Measurements from ENCODE around the gene RABGEF1. TPM values are rescaled to one million over a fixed set of nuclear protein-coding genes. Genes with fewer than 3 reads are reported as not detected.
"Not testable (repeated sequence)": the region's sequence is repeated elsewhere in the genome, so short reads cannot be mapped to it uniquely, and the experiment has no call there.

Gene RABGEF1
- total and polyA plus RNA-seq, 12 donors = 7.2 to 23.4 (median 16.6) TPM

- intact Hi-C loops (cut with DNase I) = no loop called here
- WGBS, 2 donors = 61 to 75% methylated on average over 6 of the region's 6 CpGs
Observed at GRCh38 chr7:66757939-66758338, 17.4 kb downstream of the RABGEF1 start.

DNA sequence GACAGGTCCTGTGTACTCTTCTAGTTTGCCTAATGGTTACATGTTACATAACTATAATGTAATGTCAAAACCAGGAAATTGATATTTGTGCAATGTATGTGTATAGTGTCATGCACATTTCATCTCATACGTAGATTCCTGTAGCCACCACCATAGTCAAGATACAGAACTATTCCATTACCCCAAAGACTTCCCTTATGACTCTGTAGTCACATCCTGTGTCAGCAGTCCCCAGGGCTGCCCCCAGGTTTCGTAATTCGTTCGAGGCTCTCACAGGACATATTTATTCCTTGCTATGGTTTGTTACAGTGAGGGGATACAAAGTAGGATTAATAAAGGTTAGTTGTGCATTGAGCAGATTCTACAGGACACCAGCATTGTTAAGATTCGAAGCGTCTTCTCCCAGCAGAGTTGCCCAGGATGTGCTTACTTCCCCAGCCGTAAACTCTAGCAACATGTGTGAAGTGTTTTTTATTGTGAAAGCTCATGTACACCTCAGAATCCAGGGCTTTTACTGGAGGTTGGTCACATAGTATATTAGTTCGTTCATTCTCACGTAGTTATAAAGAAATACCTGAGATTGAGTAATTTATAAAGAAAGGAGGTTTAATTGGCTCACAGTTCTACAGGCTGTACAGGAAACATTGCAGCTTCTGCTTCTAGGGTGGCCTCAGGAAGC lies 18.6 kb downstream of the RABGEF1 start:
- no peak for DNase-seq

More at GRCh38 chr7:66757939-66758338, 17.4 kb downstream of the RABGEF1 start:
- ATAC-seq = no peak
- Histone ChIP-seq H3K27ac (peak overlapping the region in 3 of 10 donors; percentile 21 to 82 (median 45)), H3K4me3 (no peak overlapping the region), H3K9me3 (no peaks in the 10 kb centered on the region), H3K4me1 (peaks cover 0 to 31% (median 17%) of the 10 kb centered on the region in 9 donors), H3K27me3 (no peaks in the 10 kb centered on the region), H3K36me3 (no peaks in the 10 kb centered on the region)
- DNase-seq = no peak
- TF ChIP-seq, protein P1, sequence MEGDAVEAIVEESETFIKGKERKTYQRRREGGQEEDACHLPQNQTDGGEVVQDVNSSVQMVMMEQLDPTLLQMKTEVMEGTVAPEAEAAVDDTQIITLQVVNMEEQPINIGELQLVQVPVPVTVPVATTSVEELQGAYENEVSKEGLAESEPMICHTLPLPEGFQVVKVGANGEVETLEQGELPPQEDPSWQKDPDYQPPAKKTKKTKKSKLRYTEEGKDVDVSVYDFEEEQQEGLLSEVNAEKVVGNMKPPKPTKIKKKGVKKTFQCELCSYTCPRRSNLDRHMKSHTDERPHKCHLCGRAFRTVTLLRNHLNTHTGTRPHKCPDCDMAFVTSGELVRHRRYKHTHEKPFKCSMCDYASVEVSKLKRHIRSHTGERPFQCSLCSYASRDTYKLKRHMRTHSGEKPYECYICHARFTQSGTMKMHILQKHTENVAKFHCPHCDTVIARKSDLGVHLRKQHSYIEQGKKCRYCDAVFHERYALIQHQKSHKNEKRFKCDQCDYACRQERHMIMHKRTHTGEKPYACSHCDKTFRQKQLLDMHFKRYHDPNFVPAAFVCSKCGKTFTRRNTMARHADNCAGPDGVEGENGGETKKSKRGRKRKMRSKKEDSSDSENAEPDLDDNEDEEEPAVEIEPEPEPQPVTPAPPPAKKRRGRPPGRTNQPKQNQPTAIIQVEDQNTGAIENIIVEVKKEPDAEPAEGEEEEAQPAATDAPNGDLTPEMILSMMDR (IDR thresholded peaks at IDR 0.05) = no peak

DNA sequence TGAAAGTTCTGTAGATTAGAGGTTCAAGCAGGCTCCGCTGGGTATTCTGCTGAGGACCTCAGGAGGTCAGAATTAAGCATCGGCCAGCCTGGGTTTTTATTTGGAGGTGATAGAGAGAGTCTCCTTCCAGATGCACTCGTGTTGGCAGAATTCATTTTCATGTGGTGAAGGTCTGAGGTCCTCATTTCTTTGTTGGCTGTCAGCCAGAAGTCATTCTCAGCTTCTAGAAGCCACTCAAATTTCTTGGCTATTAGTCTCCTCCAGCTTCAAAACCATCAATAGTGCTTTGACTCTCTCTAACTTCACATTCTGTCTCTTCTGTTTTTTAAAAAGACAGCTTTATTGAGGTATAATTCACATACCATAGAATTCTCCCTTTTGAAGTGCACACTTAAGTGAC lies 22.6 kb downstream of the RABGEF1 start:
- 79% methylated on average over 3 of the region's 3 CpGs for WGBS, 2 donors
- intact Hi-C loops (cut with DNase I); H3K36me3 ChIP-seq; H3K27me3 ChIP-seq; DNase-seq; H3K27ac ChIP-seq; H3K4me3 ChIP-seq; ATAC-seq: not testable (repeated sequence)
- H3K9me3 ChIP-seq = peaks cover 0 to 11% (median 0%) of the 10 kb centered on the region in 11 donors
- peaks cover 0 to 28% (median 11%) of the 10 kb centered on the region in 9 donors for H3K4me1 ChIP-seq

More for the DNA sequence above, 18.6 kb downstream of the RABGEF1 start:
- Histone ChIP-seq H3K27ac (peak overlapping the region in 2 of 10 donors; percentile 45 to 82), H3K27me3 (no peaks in the 10 kb centered on the region), H3K36me3 (no peaks in the 10 kb centered on the region), H3K4me1 (peaks cover 0 to 31% (median 17%) of the 10 kb centered on the region in 9 donors), H3K9me3 (peaks cover 0 to 11% (median 0%) of the 10 kb centered on the region in 11 donors), H3K4me3 (no peak overlapping the region)
- TF ChIP-seq, protein P1 (IDR thresholded peaks at IDR 0.05) = no peak
- 81 to 87% methylated on average over 9 of the region's 9 CpGs for WGBS, 2 donors
- ATAC-seq = peak in 3 of 8 donors; percentile 57 to 67 (median 62)
- intact Hi-C loops (cut with DNase I) = no loop called here

DNA sequence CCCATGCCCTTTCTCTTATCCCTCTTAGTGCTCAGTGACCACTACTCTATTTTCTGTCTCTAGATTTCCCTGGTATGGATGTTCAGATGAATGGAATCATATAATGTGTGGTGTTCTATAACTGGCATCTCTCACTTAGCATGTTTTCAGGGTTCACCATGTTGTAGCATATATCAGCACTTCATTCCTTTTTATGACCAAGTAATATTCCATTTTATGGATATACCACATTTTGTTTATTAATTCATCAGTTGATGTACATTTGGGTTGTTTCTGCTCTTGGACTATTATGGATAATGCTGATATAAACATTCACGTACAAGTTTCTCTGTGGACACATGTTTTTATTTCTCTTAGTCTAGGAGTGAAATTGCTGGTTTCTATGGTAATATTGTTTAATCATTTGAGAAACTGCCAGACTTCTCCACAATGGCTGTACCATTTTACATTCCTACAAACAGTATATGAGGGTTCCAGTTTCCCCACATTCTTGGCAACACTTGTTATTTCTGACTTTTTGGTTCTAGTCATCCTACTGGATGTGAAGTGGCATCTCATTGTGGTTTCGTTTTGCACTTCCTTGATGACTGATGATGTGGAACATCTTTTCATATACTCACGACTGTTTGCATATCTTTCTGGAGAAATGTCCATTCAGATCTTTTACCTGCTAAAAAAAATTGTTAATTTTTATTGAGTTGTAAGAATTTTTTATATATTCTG lies 23.3 kb downstream of the RABGEF1 start:
- H3K4me3 ChIP-seq; H3K27ac ChIP-seq; ATAC-seq; H3K27me3 ChIP-seq; intact Hi-C loops (cut with DNase I); H3K36me3 ChIP-seq; DNase-seq: not testable (repeated sequence)
- H3K9me3 ChIP-seq = peaks cover 0 to 11% (median 0%) of the 10 kb centered on the region in 11 donors
- peaks cover 0 to 21% (median 9%) of the 10 kb centered on the region in 9 donors for H3K4me1 ChIP-seq
- WGBS, 2 donors = 89 to 94% methylated on average over 3 of the region's 3 CpGs

DNA sequence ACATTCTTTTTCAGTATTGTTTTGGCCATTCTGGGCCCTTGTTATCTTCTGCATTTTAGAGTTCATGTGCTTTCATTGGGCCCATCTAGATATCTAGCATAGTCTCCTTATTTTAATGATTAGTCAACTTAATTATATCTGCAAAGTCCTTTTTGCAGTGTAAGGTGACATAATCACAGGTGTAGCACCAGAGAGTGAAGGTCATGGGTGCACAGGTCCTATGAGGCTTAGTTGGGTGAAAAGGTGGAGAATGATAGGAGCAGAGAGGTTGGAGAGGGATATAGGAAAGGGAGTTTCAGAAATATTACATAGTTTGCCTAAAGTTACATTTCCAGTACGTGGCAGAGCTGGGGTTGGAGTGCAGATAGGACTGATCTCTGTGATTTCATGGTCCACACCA lies 24.4 kb downstream of the RABGEF1 start:
- H3K27ac ChIP-seq; H3K27me3 ChIP-seq; ATAC-seq; H3K36me3 ChIP-seq; H3K4me3 ChIP-seq; intact Hi-C loops (cut with DNase I); DNase-seq: not testable (repeated sequence)
- Histone ChIP-seq H3K4me1 (peaks cover 0 to 20% (median 13%) of the 10 kb centered on the region in 9 donors), H3K9me3 (peaks cover 0 to 11% (median 0%) of the 10 kb centered on the region in 11 donors)
- no CpG with 5 or more reads among the region's 1 CpG for WGBS, 2 donors

- 39 to 65% methylated on average over 5 to 6 of the region's 6 CpGs for WGBS, 2 donors
- H3K27ac ChIP-seq; H3K27me3 ChIP-seq; ATAC-seq; intact Hi-C loops (cut with DNase I); H3K4me3 ChIP-seq; H3K36me3 ChIP-seq; DNase-seq: not testable (repeated sequence)
- peaks cover 0 to 22% (median 15%) of the 10 kb centered on the region in 9 donors for H3K4me1 ChIP-seq
- peaks cover 0 to 11% (median 0%) of the 10 kb centered on the region in 11 donors for H3K9me3 ChIP-seq
Observed at GRCh38 chr7:66765322-66766025, 24.9 kb downstream of the RABGEF1 start.
